ENCODE measurements around the gene MTRF1. TPM values are rescaled to one million over a fixed set of nuclear protein-coding genes. Genes with fewer than 3 reads are reported as not detected.
A peak's percentile ranks its signal among the peaks of the same experiment; 100 is the strongest.

Gene MTRF1
- total RNA-seq, 2 donors from 2014 or later = 24.2 to 30.3 TPM

GRCh38 chr13:41231786-41232185 lies 31.6 kb downstream of the MTRF1 start:
- peaks cover 0 to 23% of the 10 kb centered on the region in 2 donors for H3K36me3 Mint-ChIP-seq (ENCODE audit: insufficient read depth in 2 of 2)
- peak overlapping the region; percentile 61 for H3K27ac Mint-ChIP-seq

DNA sequence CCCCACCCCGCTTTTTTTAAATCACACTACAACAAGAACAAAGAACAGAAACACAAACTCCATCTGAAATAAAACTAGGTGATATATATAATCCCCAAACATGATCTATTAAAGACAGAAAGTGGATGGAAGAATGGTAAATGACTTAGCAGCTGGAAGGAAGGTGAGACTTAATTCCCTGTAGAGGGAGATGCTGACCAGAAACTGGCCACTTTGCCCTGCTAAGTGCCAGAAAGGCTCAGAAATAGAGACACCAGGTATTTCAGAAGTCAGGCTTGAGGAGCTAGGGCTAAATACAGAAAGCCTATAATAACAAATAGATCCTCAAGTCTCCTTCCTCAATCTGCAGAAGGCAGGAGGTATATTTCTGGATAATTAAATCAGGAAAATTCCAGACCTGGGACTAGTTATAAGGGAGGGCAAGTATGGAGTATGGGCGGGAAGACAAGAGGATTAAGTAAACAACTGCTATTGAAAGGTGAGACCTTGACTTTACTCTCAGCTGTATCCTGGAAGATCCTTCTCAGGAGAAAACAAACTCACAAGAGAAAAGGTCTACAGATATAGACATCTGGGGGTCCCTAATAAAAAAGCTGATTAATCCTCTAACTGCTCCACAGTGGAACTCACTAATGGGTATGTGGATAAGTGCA lies 32.2 kb downstream of the MTRF1 start:
- DNase-seq (no peak), ATAC-seq (replicated peaks in 1 of 2) (no peak)
- Mint-ChIP-seq H3K4me1 (ENCODE audit: low read depth) (peaks cover 8% of the 10 kb centered on the region), H3K27me3 (ENCODE audit: low read depth) (no peaks in the 10 kb centered on the region), H3K27ac (no peak overlapping the region), H3K9me3 (no peaks in the 10 kb centered on the region), H3K4me3 (no peak overlapping the region), H3K36me3 (ENCODE audit: insufficient read depth in 2 of 2) (peaks cover 0 to 23% of the 10 kb centered on the region in 2 donors)

More at GRCh38 chr13:41231786-41232185, 31.6 kb downstream of the MTRF1 start:
- DNase-seq (no peak), ATAC-seq (replicated peaks in 1 of 2) (no peak)
- Mint-ChIP-seq H3K27me3 (ENCODE audit: low read depth) (no peaks in the 10 kb centered on the region), H3K4me3 (no peak overlapping the region), H3K9me3 (no peaks in the 10 kb centered on the region), H3K4me1 (ENCODE audit: low read depth) (peaks cover 8% of the 10 kb centered on the region)

GRCh38 chr13:41229356-41229755 lies 34.0 kb downstream of the MTRF1 start:
- H3K27ac Mint-ChIP-seq = no peak overlapping the region
- H3K27me3 Mint-ChIP-seq (ENCODE audit: low read depth) = no peaks in the 10 kb centered on the region
- H3K36me3 Mint-ChIP-seq (ENCODE audit: insufficient read depth in 2 of 2) = peaks cover 0 to 19% of the 10 kb centered on the region in 2 donors
- DNase-seq (no peak), ATAC-seq (replicated peaks in 1 of 2) (no peak)
- H3K9me3 Mint-ChIP-seq = no peaks in the 10 kb centered on the region
- H3K4me3 Mint-ChIP-seq = no peak overlapping the region
- H3K4me1 Mint-ChIP-seq (ENCODE audit: low read depth) = peaks cover 8% of the 10 kb centered on the region

- H3K4me3 Mint-ChIP-seq = no peak overlapping the region
- no peak overlapping the region for H3K27ac Mint-ChIP-seq
- DNase-seq (no peak), ATAC-seq (replicated peaks in 1 of 2) (no peak)
- peaks cover 2 to 4% of the 10 kb centered on the region in 2 donors for H3K36me3 Mint-ChIP-seq (ENCODE audit: insufficient read depth in 2 of 2)
- H3K27me3 Mint-ChIP-seq (ENCODE audit: low read depth) = no peaks in the 10 kb centered on the region
- H3K9me3 Mint-ChIP-seq = no peaks in the 10 kb centered on the region
- no peaks in the 10 kb centered on the region for H3K4me1 Mint-ChIP-seq (ENCODE audit: low read depth)
These were observed 39.0 kb downstream of the MTRF1 start for GRCh38 chr13:41224113-41225110.

DNA sequence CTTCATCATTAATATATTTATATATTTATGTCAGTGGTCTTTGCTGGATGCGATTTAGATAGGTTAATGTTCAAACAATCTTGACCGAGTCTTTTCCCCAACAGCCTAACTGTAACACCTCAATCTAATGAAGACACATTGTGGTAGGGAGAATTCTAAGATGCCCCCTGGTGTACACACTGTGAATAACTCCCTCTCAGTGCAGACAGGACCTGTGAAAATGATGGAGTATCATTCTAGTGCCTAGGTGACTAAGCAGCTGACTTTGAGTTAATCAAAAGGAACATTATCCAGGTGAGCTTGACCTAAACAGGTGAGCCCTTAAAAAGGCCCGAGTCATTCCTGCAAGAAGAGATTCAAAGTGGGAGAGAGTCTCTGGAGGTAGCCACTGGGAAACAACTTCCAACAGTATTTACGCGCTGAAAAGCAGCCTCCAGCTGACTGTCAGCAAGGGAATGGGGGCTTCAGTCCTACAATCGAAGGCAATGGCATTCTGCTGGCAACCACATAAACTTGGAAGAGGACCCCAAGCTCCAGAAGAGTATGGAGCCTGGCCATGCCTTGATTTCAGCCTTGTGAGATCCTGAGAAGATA lies 41.0 kb downstream of the MTRF1 start:
- Mint-ChIP-seq H3K4me1 (ENCODE audit: low read depth) (no peaks in the 10 kb centered on the region), H3K27me3 (ENCODE audit: low read depth) (no peaks in the 10 kb centered on the region), H3K36me3 (ENCODE audit: insufficient read depth in 2 of 2) (peaks cover 2 to 3% of the 10 kb centered on the region in 2 donors), H3K4me3 (no peak overlapping the region), H3K27ac (no peak overlapping the region), H3K9me3 (no peaks in the 10 kb centered on the region)
- peak; percentile 78 to 80 for ATAC-seq (replicated peaks in 1 of 2)
- peak; percentile 47 to 56 for DNase-seq

- Mint-ChIP-seq H3K4me1 (ENCODE audit: low read depth) (no peaks in the 10 kb centered on the region), H3K9me3 (no peaks in the 10 kb centered on the region), H3K27ac (no peak overlapping the region), H3K4me3 (no peak overlapping the region), H3K27me3 (ENCODE audit: low read depth) (no peaks in the 10 kb centered on the region), H3K36me3 (ENCODE audit: insufficient read depth in 2 of 2) (peaks cover 2 to 3% of the 10 kb centered on the region in 2 donors)
- ATAC-seq (replicated peaks in 1 of 2) = no peak
- DNase-seq = no peak
These were observed 43.0 kb downstream of the MTRF1 start for GRCh38 chr13:41220401-41220800.

- peaks cover 4 to 14% of the 10 kb centered on the region in 2 donors for H3K36me3 Mint-ChIP-seq (ENCODE audit: insufficient read depth in 2 of 2)
- H3K4me3 Mint-ChIP-seq = no peak overlapping the region
- no peaks in the 10 kb centered on the region for H3K4me1 Mint-ChIP-seq (ENCODE audit: low read depth)
- H3K9me3 Mint-ChIP-seq = peaks cover 4% of the 10 kb centered on the region in 2 donors
- no peak overlapping the region for H3K27ac Mint-ChIP-seq
- no peaks in the 10 kb centered on the region for H3K27me3 Mint-ChIP-seq (ENCODE audit: low read depth)
- ATAC-seq (replicated peaks in 1 of 2) (no peak), DNase-seq (no peak)
These were observed 47.2 kb downstream of the MTRF1 start for GRCh38 chr13:41216160-41216559.

DNA sequence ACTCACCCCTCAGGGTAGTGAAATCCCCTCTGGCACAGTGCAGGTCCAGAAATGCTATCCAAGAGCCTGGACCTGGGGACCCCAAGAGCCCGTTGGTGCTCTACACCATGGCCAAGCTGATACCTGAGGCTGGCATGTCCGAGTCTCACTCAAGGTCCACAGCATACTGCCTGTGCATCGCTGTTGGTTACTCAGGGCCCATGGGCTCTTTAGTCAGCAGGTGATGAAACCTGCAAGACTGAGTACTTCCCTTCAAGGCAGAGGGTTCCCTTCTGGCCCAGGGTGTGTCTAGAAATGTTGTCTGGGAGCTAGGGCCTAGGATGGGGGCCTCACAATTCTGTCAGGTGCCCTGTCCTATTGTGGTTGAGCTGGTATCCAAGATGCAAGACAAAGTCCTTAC lies 49.5 kb downstream of the MTRF1 start:
- ATAC-seq (replicated peaks in 1 of 2) = no peak

DNA sequence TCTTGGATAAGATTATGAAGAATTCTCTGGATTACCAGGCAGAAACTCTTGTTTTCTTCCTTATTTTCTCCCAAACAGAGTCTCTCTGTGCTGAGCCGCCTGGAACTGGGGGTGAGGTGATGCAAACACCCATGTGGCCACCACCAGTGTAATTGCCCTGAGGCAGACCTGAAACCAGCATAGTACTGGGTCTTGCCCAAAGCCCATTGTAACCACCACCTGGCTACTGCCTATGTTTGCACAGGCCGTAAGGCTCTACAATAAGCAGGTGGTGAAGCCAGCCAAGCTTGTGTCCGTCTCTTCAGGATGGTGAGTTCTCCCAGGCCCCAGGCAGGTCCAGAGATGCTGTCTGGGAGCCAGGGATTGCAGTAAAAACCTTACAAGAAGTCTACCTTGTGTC lies 50.1 kb downstream of the MTRF1 start:
- DNase-seq = no peak
- H3K36me3 Mint-ChIP-seq (ENCODE audit: insufficient read depth in 2 of 2) = peaks cover 5 to 17% of the 10 kb centered on the region in 2 donors
- no peak overlapping the region for H3K4me3 Mint-ChIP-seq
- H3K27ac Mint-ChIP-seq = no peak overlapping the region
- ATAC-seq (replicated peaks in 1 of 2) = no peak
- no peaks in the 10 kb centered on the region for H3K27me3 Mint-ChIP-seq (ENCODE audit: low read depth)
- no peaks in the 10 kb centered on the region for H3K4me1 Mint-ChIP-seq (ENCODE audit: low read depth)
- H3K9me3 Mint-ChIP-seq = peaks cover 4 to 13% of the 10 kb centered on the region in 2 donors

More for the DNA sequence above, 49.5 kb downstream of the MTRF1 start:
- no peak overlapping the region for H3K4me3 Mint-ChIP-seq
- peaks cover 5 to 15% of the 10 kb centered on the region in 2 donors for H3K36me3 Mint-ChIP-seq (ENCODE audit: insufficient read depth in 2 of 2)
- H3K4me1 Mint-ChIP-seq (ENCODE audit: low read depth) = no peaks in the 10 kb centered on the region
- H3K27me3 Mint-ChIP-seq (ENCODE audit: low read depth) = no peaks in the 10 kb centered on the region
- no peak overlapping the region for H3K27ac Mint-ChIP-seq
- peaks cover 4 to 11% of the 10 kb centered on the region in 2 donors for H3K9me3 Mint-ChIP-seq
- DNase-seq = no peak

- Mint-ChIP-seq H3K27me3 (ENCODE audit: low read depth) (no peaks in the 10 kb centered on the region), H3K4me3 (no peak overlapping the region), H3K9me3 (peaks cover 4 to 13% of the 10 kb centered on the region in 2 donors), H3K4me1 (ENCODE audit: low read depth) (no peaks in the 10 kb centered on the region), H3K36me3 (ENCODE audit: insufficient read depth in 2 of 2) (peaks cover 5 to 17% of the 10 kb centered on the region in 2 donors), H3K27ac (no peak overlapping the region)
- DNase-seq (no peak), ATAC-seq (replicated peaks in 1 of 2) (no peak)
These were observed 50.5 kb downstream of the MTRF1 start for GRCh38 chr13:41212881-41213280.

- H3K9me3 Mint-ChIP-seq = peaks cover 4 to 16% of the 10 kb centered on the region in 2 donors
- ATAC-seq (replicated peaks in 1 of 2) (no peak), DNase-seq (no peak)
- no peaks in the 10 kb centered on the region for H3K4me1 Mint-ChIP-seq (ENCODE audit: low read depth)
- peaks cover 5 to 17% of the 10 kb centered on the region in 2 donors for H3K36me3 Mint-ChIP-seq (ENCODE audit: insufficient read depth in 2 of 2)
- H3K4me3 Mint-ChIP-seq = no peak overlapping the region
- no peaks in the 10 kb centered on the region for H3K27me3 Mint-ChIP-seq (ENCODE audit: low read depth)
- H3K27ac Mint-ChIP-seq = peak overlapping the region; percentile 32
These were observed 52.3 kb downstream of the MTRF1 start for GRCh38 chr13:41211062-41211461.

- ATAC-seq (replicated peaks in 1 of 2) (no peak), DNase-seq (no peak)
- Mint-ChIP-seq H3K9me3 (peaks cover 3 to 14% of the 10 kb centered on the region in 2 donors), H3K4me1 (ENCODE audit: low read depth) (no peaks in the 10 kb centered on the region), H3K4me3 (no peak overlapping the region), H3K27me3 (ENCODE audit: low read depth) (no peaks in the 10 kb centered on the region), H3K27ac (no peak overlapping the region), H3K36me3 (ENCODE audit: insufficient read depth in 2 of 2) (peaks cover 3 to 9% of the 10 kb centered on the region in 2 donors)
These were observed 56.9 kb downstream of the MTRF1 start for GRCh38 chr13:41206467-41206866.

DNA sequence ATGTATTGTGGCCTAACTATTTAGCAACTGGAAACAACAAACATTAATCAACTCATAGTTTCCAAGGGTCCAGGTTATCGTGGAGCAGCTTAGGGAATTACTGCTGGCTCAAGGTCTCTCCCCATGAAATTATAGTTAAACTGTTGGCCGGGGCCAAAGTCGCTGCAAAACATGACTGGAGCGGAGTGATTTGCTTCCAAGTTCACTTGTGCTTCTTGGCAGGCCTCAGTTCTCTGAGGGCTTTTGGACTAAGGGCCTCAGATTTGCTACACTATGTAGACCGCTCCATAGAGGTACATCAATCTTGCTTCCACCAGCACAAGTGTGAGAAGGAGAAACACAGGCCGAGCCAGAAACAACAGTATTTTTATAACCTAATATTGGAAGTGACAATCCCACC lies 59.6 kb downstream of the MTRF1 start:
- Mint-ChIP-seq H3K27me3 (ENCODE audit: low read depth) (no peaks in the 10 kb centered on the region), H3K4me3 (no peak overlapping the region), H3K36me3 (ENCODE audit: insufficient read depth in 2 of 2) (peaks cover 0 to 2% of the 10 kb centered on the region in 2 donors), H3K4me1 (ENCODE audit: low read depth) (peaks cover 9% of the 10 kb centered on the region), H3K27ac (no peak overlapping the region), H3K9me3 (peaks cover 0 to 5% of the 10 kb centered on the region in 2 donors)
- DNase-seq (no peak), ATAC-seq (replicated peaks in 1 of 2) (no peak)

Data from activated T-cell treated with anti-CD3 and anti-CD28 coated beads, Interleukin-2, amount 50 U/mL, for 72 hours (primary cell).